HG03196 (cell line): ENCODE measurements around the gene ATP5PO.
"Not testable (repeated sequence)": the region's sequence is repeated elsewhere in the genome, so short reads cannot be mapped to it uniquely, and the experiment has no call there.

Source experiments
- ATAC-seq: cut with Tn5 transposase; IDR thresholded peaks from one replicate; pipeline ENCODE4 v1.9.1; 2021; ENCODE audit not compliant: unreplicated experiment

The ATP5PO gene

DNA sequence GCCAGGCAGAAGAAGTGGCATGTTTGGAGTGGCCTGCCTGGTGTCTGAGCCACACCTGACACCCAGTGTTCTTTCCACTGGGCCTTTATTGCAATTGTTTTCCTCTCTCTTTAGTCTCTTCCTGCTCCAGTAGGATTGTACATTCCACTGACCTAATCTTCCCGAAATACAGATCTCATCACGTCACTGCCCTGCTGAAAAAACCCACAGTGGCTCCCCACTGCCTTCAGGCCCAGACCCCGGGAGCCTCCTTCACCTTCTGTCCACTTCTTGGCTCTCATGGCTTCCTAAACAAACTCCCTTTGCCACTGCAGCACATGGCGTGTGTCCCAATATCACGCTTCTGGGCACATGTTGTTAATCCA lies 25.3 kb upstream of the ATP5PO start:
- ATAC-seq = no peak

DNA sequence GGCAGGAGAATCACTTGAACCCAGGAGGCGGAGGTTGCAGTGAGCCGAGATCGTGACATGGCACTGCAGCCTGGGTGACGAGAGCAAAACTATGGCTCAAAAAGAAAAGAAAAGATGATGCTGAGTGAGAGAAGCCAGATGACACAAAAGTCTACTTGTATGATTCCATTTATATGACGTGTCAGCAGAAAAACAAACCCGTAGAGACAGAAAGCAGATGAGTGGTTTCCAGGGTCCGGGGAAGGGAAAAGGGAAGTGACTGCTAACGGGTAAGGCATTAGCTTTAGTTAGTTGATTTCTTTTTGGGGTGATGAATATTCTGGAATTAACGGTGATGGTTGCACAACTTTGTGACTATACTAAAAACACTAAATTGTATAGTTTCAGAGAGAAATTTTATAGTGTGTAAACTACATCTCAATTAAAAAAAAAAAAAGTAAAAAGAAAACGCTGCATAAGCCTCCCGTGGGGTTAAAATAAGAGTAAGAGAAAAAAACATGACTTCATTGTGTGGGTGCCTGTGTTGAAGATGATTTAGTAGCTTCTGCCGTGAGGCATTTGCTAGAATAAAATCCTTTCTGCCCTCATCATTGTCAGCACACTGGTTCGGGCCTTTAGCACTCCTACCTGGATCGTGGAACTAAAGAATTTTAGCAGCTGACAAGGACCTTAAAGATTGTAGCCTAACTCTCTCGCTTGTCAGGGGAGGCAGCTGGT lies 24.7 kb upstream of the ATP5PO start:
- ATAC-seq = no peak

DNA sequence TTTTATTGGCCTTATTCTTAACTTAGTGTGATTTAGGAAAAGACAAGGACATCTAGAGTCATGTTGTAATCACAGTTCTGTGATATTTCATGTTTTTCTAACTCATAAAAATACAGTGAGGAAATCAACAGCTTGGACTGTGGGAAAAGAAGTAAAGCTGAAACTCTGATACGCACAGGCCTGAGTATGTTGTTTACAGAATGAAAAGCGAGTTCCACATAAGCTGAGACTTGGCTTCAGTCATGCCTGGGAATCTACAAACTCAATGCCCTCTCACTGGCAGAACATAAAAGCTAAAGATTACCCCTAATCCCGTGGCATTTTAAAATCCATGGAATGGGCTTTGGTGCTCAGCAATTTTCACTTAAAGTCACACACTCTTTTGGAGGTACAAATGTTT lies 23.6 kb upstream of the ATP5PO start:
- ATAC-seq = no peak

DNA sequence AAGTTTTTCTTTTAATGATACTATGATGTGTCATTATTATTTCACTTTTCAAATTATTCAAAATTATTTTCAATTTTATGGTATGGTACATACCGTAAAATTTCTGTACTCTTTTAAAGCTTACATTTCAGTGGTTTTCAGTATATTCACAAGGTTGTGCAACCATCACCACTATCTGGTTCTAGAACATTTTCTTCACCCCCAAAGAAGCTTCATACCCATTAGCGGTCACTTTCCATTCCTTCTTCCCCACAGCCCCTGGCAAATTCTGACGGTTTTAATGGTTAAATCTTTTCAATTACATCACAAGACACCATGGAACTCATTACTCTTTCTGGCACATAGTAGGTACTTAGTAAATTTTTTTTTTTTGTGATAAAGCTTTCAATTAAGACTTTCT lies 22.8 kb upstream of the ATP5PO start:
- no peak for ATAC-seq

DNA sequence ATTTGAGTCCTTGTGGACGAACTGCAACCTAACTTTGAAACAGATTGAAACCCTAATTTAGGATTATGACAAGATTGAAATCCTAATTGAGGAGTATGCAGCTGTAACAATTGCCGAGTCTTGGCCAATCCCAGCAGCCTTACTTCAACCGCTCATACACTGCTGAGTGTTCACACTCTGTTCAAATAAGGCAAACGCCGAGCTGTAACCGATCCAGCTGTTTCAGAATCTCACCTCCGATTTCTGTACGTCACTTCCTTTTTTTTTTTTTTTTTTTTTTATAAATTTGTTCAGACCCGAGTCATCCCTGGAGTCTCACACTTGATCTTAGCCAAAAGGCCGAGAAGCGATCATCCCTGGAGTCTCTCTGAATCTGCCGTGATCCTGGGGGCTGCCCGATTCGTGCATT lies 22.3 kb upstream of the ATP5PO start:
- ATAC-seq = no peak

DNA sequence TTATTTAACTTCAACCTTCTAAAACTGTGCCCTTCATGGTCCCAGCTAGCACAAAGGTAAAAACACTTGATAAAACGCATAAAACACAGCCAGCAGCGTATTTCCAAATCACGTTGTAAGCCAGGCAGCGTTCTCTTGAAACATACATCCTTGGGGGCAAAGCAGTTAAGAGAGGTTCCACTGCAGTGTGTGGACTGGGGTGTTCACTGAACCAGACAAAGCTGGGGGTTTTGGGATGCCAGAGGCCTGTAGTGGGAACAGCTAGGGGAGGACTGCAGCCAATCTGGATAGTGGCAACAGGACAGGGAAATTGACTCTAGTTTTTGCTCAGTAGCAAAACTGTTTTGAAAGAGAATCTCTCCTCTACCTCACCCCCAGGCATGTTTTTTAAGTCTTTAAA lies 21.5 kb upstream of the ATP5PO start:
- no peak for ATAC-seq

DNA sequence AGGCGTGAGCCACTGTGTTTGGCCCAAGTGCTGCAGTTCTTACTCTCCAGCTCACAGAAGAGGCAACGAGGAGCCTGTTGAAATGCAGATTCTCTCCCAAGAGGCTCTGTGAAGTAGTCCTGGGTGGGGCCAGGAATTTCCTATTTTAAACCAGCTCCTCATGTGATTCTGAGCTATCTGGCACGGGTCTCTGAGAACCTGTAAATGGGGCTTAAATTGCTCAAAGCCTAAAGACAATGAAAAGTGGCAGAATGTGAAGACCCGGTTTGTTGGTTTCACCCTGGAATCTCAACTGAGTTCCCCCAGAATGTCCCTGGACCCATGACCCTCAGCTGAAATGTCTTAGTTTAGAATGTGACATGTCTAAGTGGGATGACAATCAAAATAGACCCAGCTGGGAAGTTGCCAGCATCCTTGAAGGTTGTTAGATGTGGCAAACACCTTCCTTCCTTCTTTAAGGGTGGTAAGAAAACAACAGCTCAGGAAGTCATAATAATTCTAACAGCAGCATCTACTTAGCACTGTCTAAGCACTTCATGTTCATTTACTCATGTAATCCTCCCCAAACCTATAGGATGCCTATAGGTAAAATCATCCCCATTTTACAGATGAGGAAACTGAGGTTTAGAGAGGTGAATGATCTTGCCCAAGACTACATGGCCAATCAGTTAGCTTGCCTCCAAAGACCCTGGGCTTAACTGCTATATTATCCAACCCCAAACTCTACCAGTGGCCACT lies 20.9 kb upstream of the ATP5PO start:
- no peak for ATAC-seq

DNA sequence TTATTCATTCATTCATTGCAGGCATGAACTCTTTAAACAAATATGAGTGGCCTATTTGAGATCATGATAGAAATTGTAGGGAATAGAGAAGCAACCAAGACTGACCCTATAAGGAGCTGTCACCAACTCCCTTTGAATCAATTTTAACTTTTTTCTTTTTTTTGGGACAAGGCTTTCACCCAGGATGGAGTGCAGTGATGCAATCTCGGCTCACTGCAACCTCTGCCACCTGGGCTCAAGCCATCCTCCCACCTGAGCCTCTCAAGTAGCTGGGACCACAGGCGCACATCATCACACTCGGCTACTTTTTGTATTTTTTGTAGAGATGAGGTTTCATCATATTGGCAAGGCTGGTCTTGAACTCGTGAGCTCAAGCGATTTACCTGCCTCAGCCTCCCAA lies 17.1 kb upstream of the ATP5PO start:
- no peak for ATAC-seq

DNA sequence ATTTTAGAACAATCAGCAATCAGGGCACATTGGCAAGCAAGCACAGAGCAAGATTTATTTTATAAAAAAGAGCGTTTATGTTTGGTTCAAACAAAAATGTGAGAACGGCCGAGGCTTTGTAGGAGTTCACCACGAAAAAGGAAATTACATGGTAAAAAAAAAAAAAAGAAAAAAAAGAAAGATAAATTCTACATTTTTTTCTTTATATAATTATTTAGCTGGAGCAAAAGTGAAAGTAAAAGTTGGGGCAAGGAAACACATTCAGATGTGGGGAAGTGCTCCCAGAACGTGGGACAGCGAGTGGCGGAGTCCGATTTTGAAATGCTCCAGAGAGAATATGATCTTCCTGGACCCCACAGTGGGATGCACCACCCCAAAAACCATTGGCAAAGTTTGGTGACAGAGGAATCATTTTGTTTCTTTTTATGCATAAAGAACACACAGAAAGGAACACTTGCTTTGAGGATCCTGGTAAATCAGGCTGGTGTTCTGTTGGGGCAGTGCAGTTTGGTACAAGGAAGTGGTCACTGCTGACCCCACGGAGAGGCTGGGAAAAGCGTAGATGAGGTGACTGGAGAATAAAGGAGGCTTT lies 16.3 kb upstream of the ATP5PO start:
- no peak for ATAC-seq

DNA sequence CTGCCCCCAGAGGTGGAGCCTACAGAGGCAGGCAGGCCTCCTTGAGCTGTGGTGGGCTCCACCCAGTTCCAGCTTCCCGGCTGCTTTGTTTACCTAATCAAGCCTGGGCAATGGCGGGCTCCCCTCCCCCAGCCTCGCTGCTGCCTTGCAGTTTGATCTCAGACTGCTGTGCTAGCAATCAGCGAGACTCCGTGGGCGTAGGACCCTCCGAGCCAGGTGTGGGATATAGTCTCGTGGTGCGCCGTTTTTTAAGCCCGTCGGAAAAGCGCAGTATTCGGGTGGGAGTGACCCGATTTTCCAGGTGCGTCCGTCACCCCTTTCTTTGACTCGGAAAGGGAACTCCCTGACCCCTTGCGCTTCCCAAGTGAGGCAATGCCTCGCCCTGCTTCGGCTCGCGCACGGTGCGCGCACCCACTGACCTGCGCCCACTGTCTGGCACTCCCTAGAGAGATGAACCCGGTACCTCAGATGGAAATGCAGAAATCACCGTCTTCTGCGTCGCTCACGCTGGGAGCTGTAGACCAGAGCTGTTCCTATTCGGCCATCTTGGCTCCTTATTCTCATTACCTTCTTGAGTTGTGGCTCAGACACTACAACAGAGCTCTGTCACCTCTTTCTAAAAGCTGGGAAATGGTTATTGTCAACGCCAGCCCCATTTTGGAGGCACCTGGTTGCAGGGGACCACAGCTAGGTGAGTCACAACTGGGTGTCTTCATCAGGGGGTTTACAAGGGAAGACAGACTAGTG lies 15.6 kb upstream of the ATP5PO start:
- not testable (repeated sequence) for ATAC-seq

DNA sequence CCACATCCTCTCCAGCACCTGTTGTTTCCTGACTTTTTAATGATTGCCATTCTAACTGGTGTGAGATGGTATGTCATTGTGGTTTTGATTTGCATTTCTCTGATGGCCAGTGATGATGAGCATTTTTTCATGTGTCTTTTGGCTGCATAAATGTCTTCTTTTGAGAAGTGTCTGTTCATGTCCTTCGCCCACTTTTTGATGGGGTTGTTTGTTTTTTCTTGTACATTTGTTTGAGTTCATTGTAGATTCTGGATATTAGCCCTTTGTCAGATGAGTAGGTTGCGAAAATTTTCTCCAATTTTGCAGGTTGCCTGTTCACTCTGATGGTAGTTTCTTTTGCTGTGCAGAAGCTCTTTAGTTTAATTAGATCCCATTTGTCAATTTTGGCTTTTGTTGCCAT lies 10.6 kb upstream of the ATP5PO start:
- ATAC-seq = not testable (repeated sequence)

DNA sequence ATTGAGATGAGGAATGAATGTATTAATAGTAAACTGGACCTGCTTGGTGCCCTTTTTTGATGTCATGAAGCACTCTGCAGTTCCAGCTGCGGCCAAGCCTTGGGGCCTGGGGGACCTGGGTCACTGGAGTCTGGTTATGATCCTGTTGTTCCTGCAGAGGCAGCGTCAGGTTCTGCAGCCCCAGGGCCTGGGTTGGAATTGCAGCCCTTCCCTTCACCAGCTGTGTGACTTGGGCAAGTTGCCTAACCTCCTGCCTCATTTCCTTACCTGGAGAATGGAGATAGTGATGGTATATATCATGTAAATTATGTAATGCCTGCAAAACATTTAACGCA lies 9.1 kb upstream of the ATP5PO start:
- no peak for ATAC-seq

DNA sequence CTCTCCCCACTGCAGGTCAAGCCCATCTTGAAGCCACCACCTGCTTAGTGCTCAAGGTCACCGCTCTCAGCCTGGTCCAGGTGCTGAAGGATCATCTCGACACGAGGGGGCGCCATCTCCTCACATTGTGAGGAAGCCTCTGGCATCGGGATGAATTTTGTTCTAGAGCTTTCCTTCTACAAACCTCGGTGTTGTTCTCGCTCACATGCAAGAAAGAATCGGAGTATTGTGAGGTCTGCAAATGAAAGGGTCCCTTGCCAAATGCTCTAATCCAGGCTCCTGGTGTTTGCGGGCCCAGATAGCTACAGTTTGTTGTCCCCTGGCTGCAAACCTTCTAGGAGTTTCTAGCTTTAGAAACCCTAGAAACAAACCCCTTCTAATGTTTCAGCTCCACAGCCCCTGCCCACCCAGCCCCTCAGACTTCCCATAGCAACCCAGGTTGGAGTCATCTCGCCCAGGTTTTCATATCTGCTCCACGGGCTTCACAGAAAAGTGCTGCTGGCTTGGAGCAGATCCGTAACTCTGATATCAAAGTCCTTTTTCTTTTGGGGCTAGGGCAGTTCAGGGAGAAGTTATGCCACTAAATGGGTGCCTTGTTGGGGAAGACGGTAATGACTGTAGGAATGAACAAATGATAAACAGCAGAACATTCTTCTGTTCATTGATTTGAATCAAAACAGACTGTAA lies 8.6 kb upstream of the ATP5PO start:
- ATAC-seq = peak; percentile 85

DNA sequence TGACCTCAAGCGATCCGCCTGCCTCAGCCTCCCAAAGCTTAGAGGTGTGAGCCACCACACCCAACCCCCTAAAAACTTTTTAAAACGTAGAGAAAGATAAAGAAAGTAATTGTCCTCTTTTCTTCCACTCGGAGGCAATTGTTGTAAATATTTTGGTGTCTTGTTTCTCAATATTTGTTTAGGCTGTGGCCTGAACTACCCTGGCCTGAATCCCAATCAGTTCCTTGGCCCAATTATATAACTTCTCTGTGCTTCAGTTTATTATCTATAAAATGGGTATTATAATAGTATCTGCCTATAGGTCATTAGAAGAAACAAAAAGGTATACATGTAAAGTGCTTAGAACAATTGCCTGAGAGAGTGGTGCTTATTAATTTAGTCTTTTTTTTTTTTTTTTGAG lies 1.8 kb upstream of the ATP5PO start:
- ATAC-seq = no peak

DNA sequence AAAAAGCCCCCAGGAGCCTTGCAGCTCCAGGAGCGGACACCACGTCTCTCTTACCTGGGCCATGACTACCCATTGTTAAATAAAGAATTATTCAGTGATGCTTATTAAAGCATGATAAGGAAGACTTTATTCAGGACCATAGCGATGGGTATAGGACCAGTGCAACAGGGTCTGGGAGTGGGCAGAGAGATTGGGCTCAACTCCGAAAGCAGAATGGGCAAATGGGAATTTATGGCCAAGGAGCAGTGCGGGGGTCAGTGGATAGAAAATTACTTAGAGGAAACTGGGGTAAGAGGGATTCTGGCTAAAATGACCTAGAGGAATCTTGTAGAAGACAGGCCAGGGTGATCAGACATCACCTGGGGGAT lies 580 bp upstream of the ATP5PO start:
- no peak for ATAC-seq

DNA sequence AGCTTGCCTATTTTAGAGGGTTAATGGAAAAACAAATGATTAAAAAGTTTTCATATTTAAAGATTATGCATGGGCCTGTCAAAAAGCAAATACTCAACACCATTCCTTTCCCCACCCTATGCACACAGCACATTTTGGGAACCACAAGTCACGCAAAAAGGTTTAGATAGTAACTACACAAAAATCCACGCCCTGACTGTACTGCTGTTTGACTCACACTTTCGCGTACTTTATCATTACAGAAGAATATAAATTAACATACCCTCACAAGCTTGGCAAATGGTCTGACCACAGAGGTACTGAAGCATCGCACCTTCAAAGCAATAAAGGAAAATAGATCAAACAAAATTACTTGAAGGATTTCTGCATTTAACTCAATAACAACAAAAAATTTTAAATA lies 1.4 kb downstream of the ATP5PO start:
- no peak for ATAC-seq

DNA sequence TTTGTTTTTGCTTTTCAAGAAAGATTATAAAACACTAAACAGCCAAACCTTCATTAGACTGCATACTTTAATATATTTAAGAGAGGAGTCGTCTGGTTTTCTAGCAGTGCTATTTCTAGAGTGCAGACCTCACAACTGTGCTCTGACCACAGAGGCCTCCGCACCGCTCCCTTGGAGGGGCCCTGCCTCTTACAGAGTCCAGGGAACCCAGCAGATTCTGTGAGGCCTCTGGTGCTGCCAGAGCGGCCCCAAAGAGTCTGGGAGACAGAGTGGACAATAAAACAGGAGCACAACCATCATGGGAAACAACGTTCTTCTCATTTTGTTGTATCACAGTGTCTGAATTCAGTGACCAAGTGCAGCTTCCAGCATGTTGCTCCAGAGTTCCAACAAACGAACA lies 5.8 kb downstream of the ATP5PO start:
- ATAC-seq = no peak

DNA sequence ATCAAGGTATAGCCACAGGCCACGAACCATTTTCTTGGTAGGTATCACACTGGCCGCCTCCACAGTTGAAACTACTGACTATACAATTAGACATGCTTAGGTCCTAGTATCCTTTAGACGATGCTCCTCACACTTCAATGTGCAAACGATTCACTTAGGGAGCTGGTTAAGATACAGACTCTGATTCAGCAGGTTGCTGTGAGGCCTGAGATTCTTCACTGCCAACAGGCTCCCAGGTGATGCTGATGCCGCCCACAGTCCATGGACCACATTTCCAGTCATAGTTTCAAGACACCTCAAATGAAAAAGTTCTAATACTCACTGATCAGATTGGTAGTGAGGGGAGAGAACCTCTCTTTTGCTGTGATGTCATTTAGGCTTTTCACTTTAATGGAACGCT lies 6.8 kb downstream of the ATP5PO start:
- ATAC-seq = no peak

DNA sequence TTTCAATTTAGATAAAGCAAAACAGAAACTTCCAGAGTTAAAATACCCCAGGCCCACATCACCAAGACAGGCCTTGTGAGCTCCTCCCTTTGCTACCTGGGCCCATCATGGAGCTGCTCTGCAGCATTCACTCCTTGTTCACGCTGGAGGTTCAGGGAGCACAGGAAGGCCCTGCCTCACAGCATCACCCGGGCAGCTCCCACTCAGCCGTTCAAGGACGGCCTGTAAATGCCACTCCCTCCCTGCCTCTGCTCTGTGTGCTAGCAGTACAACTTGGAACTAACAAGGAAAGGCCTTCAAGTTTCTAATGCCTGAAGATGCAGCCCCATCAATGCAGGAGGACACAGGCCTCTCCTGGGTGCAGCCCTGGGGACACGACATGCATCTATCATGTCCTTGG lies 11.6 kb downstream of the ATP5PO start:
- no peak for ATAC-seq

DNA sequence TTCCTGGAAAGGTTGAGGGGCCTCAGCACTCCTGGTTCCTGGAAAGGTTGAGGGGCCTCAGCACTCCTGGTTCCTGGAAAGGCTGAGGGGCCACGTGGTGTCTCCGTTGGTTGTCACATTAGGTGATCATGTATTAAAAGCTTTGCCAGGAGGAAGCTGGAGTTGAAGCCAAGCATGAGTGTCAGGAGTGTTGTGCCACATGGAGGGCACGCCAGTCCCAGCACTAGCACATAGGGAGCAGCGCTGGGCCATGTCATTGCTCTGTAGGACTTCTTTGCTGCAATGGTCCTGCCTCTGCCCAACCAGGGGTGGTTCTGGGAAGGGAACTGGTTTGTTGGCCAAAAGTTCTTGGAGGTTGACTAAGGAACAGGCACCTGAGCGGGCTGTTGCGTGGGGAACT lies 13.3 kb downstream of the ATP5PO start:
- ATAC-seq = no peak
